Stimulated activated CD8-positive, alpha-beta memory T cell treated with anti-CD3 and anti-CD28 coated beads, Interleukin-7, amount 100 ng/mL, for 4 hours (primary cell): ENCODE results near the gene LAMB1.
"Not testable (repeated sequence)": the region's sequence is repeated elsewhere in the genome, so short reads cannot be mapped to it uniquely, and the experiment has no call there.

ENCODE experiments used
- DNase-seq, 2 donors: peaks; one replicate each; pipeline ENCODE4 v3.0.0-alpha.2; 2020; ENCODE audit warnings: low read depth in 2 of 2

The LAMB1 gene

GRCh38 chr7:107917763-107918651, 85.0 kb downstream of the LAMB1 start:
- no peak for DNase-seq

GRCh38 chr7:107915541-107915940, 87.4 kb downstream of the LAMB1 start:
- no peak for DNase-seq

GRCh38 chr7:107914831-107915230, 88.1 kb downstream of the LAMB1 start:
- no peak for DNase-seq

GRCh38 chr7:107913851-107914250, 89.1 kb downstream of the LAMB1 start:
- DNase-seq = no peak

- DNase-seq = no peak
Observed at GRCh38 chr7:107911981-107912380, 91.0 kb downstream of the LAMB1 start.

- DNase-seq = no peak
Observed at GRCh38 chr7:107909445-107909844, 93.5 kb downstream of the LAMB1 start.

- no peak for DNase-seq
Observed at GRCh38 chr7:107907790-107908189, 95.2 kb downstream of the LAMB1 start.

GRCh38 chr7:107902381-107902780, 100.6 kb downstream of the LAMB1 start:
- no peak for DNase-seq

- no peak for DNase-seq
Observed at GRCh38 chr7:107900496-107901015, 102.4 kb downstream of the LAMB1 start.

- DNase-seq = no peak
Observed at GRCh38 chr7:107898997-107899594, 103.9 kb downstream of the LAMB1 start.

- DNase-seq = not testable (repeated sequence)
Observed at GRCh38 chr7:107892367-107892741, 110.6 kb downstream of the LAMB1 start.

- DNase-seq = no peak
Observed at GRCh38 chr7:107891636-107892366, 111.2 kb downstream of the LAMB1 start.

- peak; percentile 88 to 91 for DNase-seq
Observed at GRCh38 chr7:107890962-107891635, 111.9 kb downstream of the LAMB1 start, which contains the start of gene DLD. Gene DLD (plus strand): TSS chr7:107891183. CDS start chr7:107891251, 68 bp downstream.

GRCh38 chr7:107890493-107890961, 112.4 kb downstream of the LAMB1 start:
- DNase-seq = no peak

- DNase-seq = no peak
Observed at GRCh38 chr7:107889992-107890391, 113.0 kb downstream of the LAMB1 start.

GRCh38 chr7:107887827-107888226, 115.1 kb downstream of the LAMB1 start:
- DNase-seq = not testable (repeated sequence)

GRCh38 chr7:107884066-107884818, 118.7 kb downstream of the LAMB1 start:
- no peak for DNase-seq

GRCh38 chr7:107882766-107883165, 120.2 kb downstream of the LAMB1 start:
- DNase-seq = no peak

- DNase-seq = no peak
Observed at GRCh38 chr7:107879400-107880035, 123.4 kb downstream of the LAMB1 start.

- no peak for DNase-seq
Observed at GRCh38 chr7:107878636-107879035, 124.3 kb downstream of the LAMB1 start.
